Left lobe of liver (tissue), 2 donors: Measurements from ENCODE around the gene TRRAP. TPM values are rescaled to one million over a fixed set of nuclear protein-coding genes. Genes with fewer than 3 reads are reported as not detected.
A peak's percentile ranks its signal among the peaks of the same experiment; 100 is the strongest.

ENCODE experiments used
- ATAC-seq: fragments of 200-7000 bp; cut with Tn5 transposase; one replicate; pipeline ENCODE4 v1.9.1; 2020; ENCODE audit warnings: mild to moderate bottlenecking, moderate library complexity
- DNase-seq: peaks from one replicate; pipeline ENCODE4 v3.0.0-alpha.2; 2020; ENCODE audit warnings: low spot score
- total RNA-seq: library from RNA; stranded (reverse); gene quantifications from one replicate; pipeline ENCODE4 v1.2.1, GENCODE V29; 2021
- donor health status: DM: no; HTN: no; CAD: no; lungs with moderate emphysema.
- donor health status: DM: no; HTN: yes; CAD: no.

The TRRAP gene
- total RNA-seq, 1 donor from 2014 or later = 15.8 TPM

- ATAC-seq = no peak
Measured at GRCh38 chr7:98887038-98887437, 8.7 kb downstream of the TRRAP start.

DNA sequence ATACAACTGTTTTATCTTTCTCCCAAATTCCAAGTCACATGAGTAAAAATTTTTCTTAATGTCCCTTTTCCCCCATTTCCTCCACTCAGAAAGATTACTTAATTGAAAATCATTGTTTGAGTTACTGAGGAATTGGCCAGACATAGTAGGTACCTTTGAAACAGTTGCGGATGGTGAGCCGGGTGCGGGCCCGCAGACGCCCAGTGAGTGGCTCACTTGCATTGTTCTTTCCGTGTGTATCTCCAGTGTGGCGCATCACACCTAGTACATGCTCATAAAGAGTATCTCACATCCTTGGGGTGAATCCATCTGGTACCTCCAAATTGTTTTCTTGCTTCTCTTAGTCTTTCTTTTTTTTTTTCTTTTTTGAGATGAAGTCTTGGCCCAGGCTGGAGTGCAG, 14.3 kb downstream of the TRRAP start:
- no peak for DNase-seq

More at GRCh38 chr7:98887038-98887437, 8.7 kb downstream of the TRRAP start:
- no peak for DNase-seq

DNA sequence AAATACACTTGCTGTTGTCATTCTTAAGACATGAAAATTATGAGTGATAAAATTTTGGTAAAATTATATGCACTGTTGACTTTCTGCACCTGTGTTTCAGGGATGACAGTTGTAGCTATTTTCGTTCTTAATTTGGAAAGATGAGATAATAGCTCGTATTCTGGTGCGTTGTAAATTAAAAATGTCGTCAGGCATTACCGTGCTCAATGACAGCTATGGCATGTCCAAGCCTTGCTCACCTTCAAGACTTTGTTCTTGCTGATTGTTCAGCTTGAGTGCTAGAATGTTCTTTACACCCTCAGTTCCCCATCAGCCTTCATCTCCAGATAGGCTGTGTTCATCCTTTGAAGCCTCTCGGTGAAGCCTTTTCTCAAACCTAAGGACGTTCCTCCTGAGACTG, 21.5 kb downstream of the TRRAP start:
- ATAC-seq = no peak
- DNase-seq = no peak

More for the DNA sequence above, 14.3 kb downstream of the TRRAP start:
- ATAC-seq = no peak

- DNase-seq (no peak), ATAC-seq (no peak)
Measured at GRCh38 chr7:98900815-98901214, 22.5 kb downstream of the TRRAP start.

GRCh38 chr7:98902523-98902922, 24.2 kb downstream of the TRRAP start:
- ATAC-seq (no peak), DNase-seq (no peak)

GRCh38 chr7:98903246-98903645, 24.9 kb downstream of the TRRAP start:
- DNase-seq (no peak), ATAC-seq (no peak)

DNA sequence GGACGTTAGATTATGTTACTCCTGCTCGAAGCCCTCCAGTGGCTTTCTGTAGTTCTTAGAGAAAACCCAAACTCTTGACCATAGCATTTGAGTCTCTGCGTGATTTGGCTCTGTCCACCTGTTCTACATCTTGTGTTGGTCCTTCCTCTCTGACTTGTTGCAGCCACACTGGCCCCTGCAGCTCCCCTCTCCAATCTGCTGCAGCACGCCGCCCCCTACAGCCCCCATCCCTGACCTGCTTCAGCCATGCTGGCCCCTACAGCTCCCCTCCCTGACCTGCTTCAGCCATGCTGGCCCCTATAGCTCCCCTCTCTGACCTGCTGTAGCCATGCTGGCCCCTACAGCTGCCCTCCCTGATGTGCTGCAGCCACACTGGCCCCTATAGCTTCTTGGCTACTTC, 29.2 kb downstream of the TRRAP start:
- ATAC-seq (no peak), DNase-seq (no peak)

DNA sequence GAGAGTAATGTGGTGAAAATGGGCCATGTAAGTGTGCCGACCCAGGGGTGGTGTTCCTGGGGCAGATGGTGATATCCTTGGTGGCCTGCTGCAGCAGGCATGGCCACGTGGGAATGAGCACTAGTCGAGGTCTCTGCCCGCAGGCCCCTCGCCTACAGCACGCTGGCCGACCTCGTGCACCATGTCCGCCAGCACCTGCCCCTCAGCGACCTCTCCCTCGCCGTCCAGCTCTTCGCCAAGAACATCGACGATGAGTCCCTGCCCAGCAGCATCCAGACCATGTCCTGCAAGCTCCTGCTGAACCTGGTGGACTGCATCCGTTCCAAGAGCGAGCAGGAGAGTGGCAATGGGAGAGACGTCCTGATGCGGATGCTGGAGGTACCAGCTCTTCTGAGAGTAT, 30.3 kb downstream of the TRRAP start:
- DNase-seq (no peak), ATAC-seq (no peak)

DNA sequence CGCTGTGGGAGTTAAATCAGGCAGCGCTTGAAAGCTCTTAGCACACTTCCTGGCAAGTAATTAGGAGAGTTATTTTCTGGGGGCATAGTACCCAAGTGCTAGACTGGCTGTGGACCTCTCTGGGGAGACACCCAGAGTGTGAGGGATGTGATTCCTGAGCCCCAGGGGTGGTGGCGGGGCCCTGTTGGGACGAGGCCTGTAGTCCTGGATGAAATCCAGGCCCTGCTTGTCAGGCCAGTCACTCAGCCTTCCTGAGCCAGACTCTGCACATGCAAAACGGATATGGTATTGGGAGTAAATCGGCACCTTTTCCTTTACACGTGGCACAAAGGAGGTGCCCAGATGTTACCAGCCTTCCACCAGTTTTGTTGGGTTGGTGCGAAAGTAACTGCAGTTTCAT, 31.2 kb downstream of the TRRAP start:
- no peak for DNase-seq
- ATAC-seq = no peak

DNA sequence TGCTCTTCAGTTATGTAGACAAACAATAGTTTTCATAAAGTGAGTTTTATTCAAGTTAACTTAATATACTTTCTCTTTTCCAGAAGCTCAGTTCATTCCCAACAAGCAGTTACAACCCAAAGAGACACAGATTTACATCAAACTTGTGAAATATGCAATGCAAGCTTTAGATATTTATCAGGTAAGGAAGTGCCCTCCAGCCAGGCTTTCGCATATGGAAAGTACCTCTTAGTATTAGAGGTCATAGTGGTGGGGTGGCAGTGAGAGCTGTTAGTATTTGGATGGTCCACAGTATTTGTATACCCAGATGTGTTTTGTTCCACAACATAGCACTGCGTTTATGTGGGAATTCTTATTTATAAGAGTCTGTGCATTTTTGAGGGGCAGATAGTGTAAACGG, 32.1 kb downstream of the TRRAP start:
- ATAC-seq (no peak), DNase-seq (no peak)

DNA sequence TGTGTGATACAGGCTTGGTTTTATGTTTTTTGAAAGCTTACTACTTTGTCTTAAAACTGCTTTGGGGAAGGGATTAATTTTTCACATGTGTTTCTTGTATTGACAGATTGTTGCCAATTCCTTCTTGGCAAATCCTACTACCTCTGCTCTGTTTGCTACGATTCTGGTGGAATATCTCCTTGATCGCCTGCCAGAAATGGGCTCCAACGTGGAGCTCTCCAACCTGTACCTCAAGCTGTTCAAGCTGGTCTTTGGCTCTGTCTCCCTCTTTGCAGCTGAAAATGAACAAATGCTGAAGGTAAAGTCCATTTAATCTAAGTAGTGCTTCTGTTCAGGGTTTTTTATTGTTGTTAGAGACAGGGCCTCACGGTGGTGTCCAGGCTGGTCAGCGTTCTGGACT, 33.6 kb downstream of the TRRAP start:
- no peak for DNase-seq
- ATAC-seq = no peak

DNA sequence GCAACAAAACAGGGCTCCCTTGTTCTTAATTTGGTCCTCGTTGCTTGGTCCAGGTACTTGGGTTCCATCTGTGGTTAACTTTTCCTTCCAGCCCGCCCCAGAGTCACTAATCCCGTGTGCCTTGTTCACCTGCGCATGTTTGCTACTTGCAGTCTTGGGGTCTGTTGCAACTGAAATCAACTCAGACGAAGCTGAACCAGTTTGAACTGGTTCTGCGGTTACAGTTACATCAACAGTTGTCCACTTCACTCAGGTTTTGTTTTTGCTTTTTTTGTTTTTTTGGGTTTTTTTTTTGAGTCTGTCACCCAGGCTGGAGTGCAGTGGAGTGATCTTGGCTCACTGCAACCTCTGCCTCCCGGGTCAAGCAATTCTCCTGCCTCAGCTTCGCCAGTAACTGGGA, 34.7 kb downstream of the TRRAP start:
- DNase-seq (no peak), ATAC-seq (no peak)

DNA sequence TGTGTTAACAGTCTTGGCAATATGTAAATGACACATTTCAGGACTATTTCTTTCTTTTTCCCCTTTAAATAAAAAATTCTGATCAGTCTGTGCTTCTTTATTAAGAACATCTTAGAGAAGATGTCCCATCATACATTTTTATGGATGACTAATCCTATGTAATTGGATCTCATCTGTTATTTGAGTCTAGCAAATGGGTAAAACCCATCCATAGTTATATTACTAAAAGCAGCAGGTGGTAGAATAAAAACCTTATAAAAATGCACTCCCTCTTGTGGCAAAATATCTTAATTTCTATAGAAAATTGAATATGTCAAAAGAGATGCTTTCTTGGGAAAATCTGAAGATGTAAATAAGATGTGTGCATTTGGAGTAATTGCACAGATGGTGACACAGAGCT, 35.3 kb downstream of the TRRAP start:
- ATAC-seq = no peak

GRCh38 chr7:98917331-98917730, 39.0 kb downstream of the TRRAP start:
- no peak for DNase-seq
- no peak for ATAC-seq

More for the DNA sequence above, 35.3 kb downstream of the TRRAP start:
- DNase-seq = no peak

DNA sequence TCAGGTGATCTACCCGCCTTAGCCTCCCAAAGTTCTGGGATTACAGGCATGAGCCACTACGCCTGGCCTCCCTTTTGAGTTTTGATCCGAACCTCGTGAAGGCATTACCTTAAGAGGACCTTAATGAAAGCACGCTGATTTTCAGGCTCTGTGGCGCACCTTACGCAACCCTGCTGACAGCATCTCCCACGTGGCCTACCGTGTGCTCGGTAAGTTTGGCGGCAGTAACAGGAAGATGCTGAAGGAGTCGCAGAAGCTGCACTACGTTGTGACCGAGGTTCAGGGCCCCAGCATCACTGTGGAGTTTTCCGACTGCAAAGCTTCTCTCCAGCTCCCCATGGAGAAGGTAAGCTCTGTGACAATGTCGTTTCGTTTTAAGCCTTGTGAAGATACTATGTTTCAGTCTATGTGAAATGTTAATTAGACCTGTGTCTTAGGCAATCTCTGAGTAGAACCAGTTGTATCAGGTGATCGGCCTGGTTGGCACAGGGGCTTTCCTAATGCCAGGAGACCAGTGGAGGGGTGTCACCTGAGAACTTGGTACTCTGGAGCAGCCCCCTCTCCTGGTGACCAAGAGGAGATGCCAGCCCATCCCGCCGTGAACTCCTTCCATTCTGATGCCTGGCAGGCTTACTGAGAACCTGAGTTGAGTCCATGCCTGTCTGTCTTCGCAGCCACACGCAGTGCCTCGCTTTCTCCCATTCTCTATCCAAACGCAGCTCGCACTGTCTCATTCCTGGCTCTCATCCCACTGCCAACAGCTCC, 43.5 kb downstream of the TRRAP start:
- DNase-seq (no peak), ATAC-seq (no peak)

DNA sequence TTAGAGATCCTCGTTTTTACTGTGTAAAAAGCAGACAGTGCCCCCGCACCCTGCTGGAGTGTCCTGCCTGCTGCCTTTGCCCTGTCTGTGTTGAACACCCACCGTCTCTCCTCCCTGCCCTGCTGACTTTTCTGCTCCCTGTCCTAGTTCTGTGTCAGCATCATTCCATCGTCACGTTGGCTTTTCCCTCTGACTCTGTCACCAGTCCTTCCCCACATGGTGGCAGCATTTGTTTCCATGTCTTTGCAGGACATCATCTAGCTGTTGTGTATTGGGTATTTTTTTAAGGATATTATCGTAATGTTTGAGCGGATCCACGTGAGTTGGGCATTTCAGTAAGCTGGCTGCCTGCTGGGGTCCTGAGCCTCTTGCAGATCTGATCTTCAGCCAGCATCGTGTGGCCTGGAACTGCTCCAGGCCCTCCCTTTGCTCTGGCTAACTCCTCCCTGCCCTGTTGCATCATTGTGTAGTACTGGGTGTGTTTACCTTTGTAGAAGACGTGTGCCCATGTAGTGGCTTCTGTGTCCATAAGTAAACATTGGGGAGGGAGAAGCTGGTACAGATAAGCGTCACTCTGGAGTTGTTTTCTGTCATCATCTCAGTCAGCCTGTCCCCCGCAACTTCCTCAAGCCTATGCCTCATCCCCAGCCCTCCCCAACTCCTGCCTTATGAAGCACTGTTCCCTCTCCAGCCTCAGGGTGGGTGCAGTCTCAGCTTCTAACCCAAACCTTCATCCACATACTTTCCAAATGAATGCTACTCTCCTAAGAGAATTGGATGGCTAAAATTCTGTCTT, 44.3 kb downstream of the TRRAP start:
- peak; percentile 92 for DNase-seq

GRCh38 chr7:98923512-98923911, 45.2 kb downstream of the TRRAP start:
- DNase-seq (peak; percentile 51), ATAC-seq (peak; percentile 29)

More for the DNA sequence above, 44.3 kb downstream of the TRRAP start:
- ATAC-seq = peak; percentile 86

DNA sequence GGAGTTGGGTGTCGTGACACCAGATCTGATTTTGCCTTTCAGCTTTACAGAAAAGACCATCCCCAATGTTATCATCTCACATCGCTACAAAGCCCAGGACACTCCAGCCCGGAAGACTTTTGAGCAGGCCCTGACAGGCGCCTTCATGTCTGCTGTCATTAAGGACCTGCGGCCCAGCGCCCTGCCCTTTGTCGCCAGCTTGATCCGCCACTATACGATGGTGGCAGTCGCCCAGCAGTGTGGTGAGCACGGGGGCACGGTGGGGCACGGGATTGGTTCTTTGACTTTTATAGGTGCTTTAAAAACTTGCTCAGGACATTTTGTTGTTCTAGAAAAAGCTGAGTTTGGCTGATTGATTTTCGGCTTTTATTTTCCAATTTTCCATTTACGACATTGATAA, 48.8 kb downstream of the TRRAP start:
- ATAC-seq = no peak
- DNase-seq = peak; percentile 27

DNA sequence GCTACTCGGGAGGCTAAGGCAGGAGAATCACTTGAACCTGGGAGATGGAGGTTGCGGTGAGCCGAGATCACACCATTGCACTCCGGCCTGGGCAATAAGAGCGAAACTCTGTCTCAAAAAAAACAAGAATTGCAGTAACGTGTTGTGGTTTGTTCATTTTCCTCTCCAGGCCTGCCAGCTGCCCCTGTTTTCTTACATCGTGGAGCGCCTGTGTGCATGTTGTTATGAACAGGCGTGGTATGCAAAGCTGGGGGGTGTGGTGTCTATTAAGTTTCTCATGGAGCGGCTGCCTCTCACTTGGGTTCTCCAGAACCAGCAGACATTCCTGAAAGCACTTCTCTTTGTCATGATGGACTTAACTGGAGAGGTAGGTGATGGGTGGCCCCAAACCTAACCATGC, 52.1 kb downstream of the TRRAP start:
- ATAC-seq (no peak), DNase-seq (peak; percentile 32)

GRCh38 chr7:98930921-98931320, 52.6 kb downstream of the TRRAP start:
- DNase-seq = peak; percentile 24
- ATAC-seq = no peak

GRCh38 chr7:98933321-98933720, 55.0 kb downstream of the TRRAP start:
- ATAC-seq (no peak), DNase-seq (peak; percentile 19)

GRCh38 chr7:98934267-98934666, 55.9 kb downstream of the TRRAP start:
- DNase-seq = no peak
- no peak for ATAC-seq
